Bronchial epithelial cell (primary cell): Measurements from ENCODE around the gene SYT17. TPM values are rescaled to one million over a fixed set of nuclear protein-coding genes. Genes with fewer than 3 reads are reported as not detected.

Source experiments
- DNase-seq: peaks from one replicate; pipeline ENCODE4 v3.0.0-alpha.2; 2010; ENCODE audit warnings: low read depth
- FAIRE-seq: peaks from 2 replicates; lab custom pipeline; 2011; peaks lifted over from hg19 to GRCh38; lab: Jason Lieb, UNC
- H3K27me3 ChIP-seq: 2 replicates; pipeline ENCODE4 v1.5.1; 2011; ENCODE audit warnings: low read length; ENCODE audit not compliant: control insufficient read depth, insufficient read depth
- H3K36me3 ChIP-seq: 2 replicates; pipeline ENCODE4 v1.5.1; 2011; ENCODE audit warnings: low read length; ENCODE audit not compliant: control insufficient read depth, insufficient read depth
- H3K4me3 ChIP-seq: 2 replicates; pipeline ENCODE4 v1.5.1; 2011; ENCODE audit warnings: mild to moderate bottlenecking, low read depth, low read length, control low read depth
- CTCF ChIP-seq: IDR thresholded peaks from 2 replicates; pipeline ENCODE4 v1.5.1; 2011; ENCODE audit warnings: mild to moderate bottlenecking, moderate library complexity, low read length, control low read depth, inconsistent platforms; ENCODE audit not compliant: insufficient read depth, severe bottlenecking
- total RNA-seq: library from RNA; depleted of rRNA; stranded (reverse); fragments of >200 nt; gene quantifications from 2 replicates; pipeline ENCODE4 v1.2.1, GENCODE V29; 2014

Gene SYT17
- total RNA-seq, 1 donor from 2014 or later: 1.1 TPM

GRCh38 chr16:19299565-19299964, 131.5 kb downstream of the SYT17 start:
- Histone ChIP-seq H3K36me3 (no peaks in the 10 kb centered on the region), H3K4me3 (no peak overlapping the region), H3K27me3 (no peaks in the 10 kb centered on the region)
- DNase-seq: no peak
- no peak for TF ChIP-seq CTCF
- FAIRE-seq: no peak

GRCh38 chr16:19301931-19302330, 133.9 kb downstream of the SYT17 start:
- no peaks in the 10 kb centered on the region for H3K36me3 ChIP-seq
- no peak overlapping the region for H3K4me3 ChIP-seq
- FAIRE-seq (no peak), DNase-seq (no peak)
- no peak for TF ChIP-seq CTCF
- H3K27me3 ChIP-seq: no peaks in the 10 kb centered on the region

GRCh38 chr16:19304750-19305149, 136.7 kb downstream of the SYT17 start:
- no peak for TF ChIP-seq CTCF
- Histone ChIP-seq H3K4me3 (no peak overlapping the region), H3K36me3 (no peaks in the 10 kb centered on the region), H3K27me3 (no peaks in the 10 kb centered on the region)
- DNase-seq (peak; percentile 41), FAIRE-seq (no peak)

GRCh38 chr16:19305443-19305842, 137.4 kb downstream of the SYT17 start:
- no peak for TF ChIP-seq CTCF
- FAIRE-seq: no peak
- Histone ChIP-seq H3K36me3 (no peaks in the 10 kb centered on the region), H3K27me3 (no peaks in the 10 kb centered on the region), H3K4me3 (no peak overlapping the region)
- no peak for DNase-seq

GRCh38 chr16:19307587-19308241, 139.7 kb downstream of the SYT17 start:
- TF ChIP-seq CTCF: no peak
- H3K27me3 ChIP-seq: no peaks in the 10 kb centered on the region
- FAIRE-seq (no peak), DNase-seq (no peak)
- no peaks in the 10 kb centered on the region for H3K36me3 ChIP-seq
- H3K4me3 ChIP-seq: no peak overlapping the region

GRCh38 chr16:19308392-19308791, 140.4 kb downstream of the SYT17 start:
- TF ChIP-seq CTCF: no peak
- H3K36me3 ChIP-seq: no peaks in the 10 kb centered on the region
- DNase-seq: no peak
- H3K4me3 ChIP-seq: no peak overlapping the region
- no peak for FAIRE-seq
- no peaks in the 10 kb centered on the region for H3K27me3 ChIP-seq
